Measurements from ENCODE around the gene DCANP1. TPM values are rescaled to one million over a fixed set of nuclear protein-coding genes. Genes with fewer than 3 reads are reported as not detected.

DCANP1 gene
- total and polyA plus RNA-seq, 2 of the 13 experiments (the other 11 are each of a cell fraction or from before 2014, with no cell fraction given): not detected

DNA sequence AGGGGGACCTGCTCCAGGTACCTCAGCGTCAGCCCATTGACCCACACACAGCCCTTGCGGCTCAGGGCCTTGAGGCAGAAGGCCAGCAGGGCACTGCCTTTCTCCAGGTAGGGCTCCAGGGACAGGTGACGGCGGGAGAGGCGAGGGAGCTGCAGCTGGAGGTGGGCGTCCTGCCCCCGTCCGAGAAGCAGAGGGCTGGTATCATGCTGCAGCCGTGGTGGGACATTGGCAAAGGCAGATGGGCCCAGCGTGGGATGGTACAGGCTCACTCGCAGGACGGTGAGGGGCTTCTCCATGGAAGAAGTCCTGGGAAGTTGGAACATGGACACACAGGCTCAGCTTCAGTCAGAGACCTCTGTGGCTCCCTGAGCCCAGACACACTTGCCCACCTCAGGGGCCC is 2.5 kb upstream of the DCANP1 start:
- no peaks in the 10 kb centered on the region for H4K20me1 ChIP-seq (ENCODE audit: insufficient read depth, low read length)
- H3K36me3 ChIP-seq (replicated peaks in 1 of 2; ENCODE audit: control insufficient read depth in 1 of 2, insufficient read depth in 2 of 2, low read length in 2 of 2): no peaks in the 10 kb centered on the region
- POLR2A ChIA-PET: no interaction called here
- in situ Hi-C loops (cut with HindIII; ENCODE audit: extremely low pct_ligation_motif_present, low pct_unique_long_range_greater_than_20kb) (loop anchor here (25.0 kb wide), 1 partner anchor 288 kb away; no protein-coding TSS in a partner anchor), intact Hi-C loops (cut with micrococcal nuclease; ENCODE audit: unreplicated experiment) (no loop called here)
- no peak overlapping the region for H3K4me2 ChIP-seq (ENCODE audit: low read depth, low read length)
- no peak for DNase-seq (ENCODE audit: low spot score)
- no peak overlapping the region for H2AFZ ChIP-seq (ENCODE audit: low read length)
- H3K79me2 ChIP-seq (ENCODE audit: insufficient read depth, low read length): no peaks in the 10 kb centered on the region
- CTCF ChIA-PET (ENCODE audit: low intra/inter-chr PET ratio, low total read pairs): no interaction called here
- H3K27me3 ChIP-seq (ENCODE audit: control insufficient read depth in 1 of 2, insufficient read depth in 2 of 2, low read length in 2 of 2): peaks cover 5 to 39% of the 10 kb centered on the region in 2 experiments; a peak in 4 of 5 replicates
- BruUV-seq (replicated peaks): no TSS peak
- no peak for TF ChIP-seq RAD51 (IDR thresholded peaks at IDR 0.05; ENCODE audit: borderline replicate concordance)
- TF ChIP-seq, protein P1, sequence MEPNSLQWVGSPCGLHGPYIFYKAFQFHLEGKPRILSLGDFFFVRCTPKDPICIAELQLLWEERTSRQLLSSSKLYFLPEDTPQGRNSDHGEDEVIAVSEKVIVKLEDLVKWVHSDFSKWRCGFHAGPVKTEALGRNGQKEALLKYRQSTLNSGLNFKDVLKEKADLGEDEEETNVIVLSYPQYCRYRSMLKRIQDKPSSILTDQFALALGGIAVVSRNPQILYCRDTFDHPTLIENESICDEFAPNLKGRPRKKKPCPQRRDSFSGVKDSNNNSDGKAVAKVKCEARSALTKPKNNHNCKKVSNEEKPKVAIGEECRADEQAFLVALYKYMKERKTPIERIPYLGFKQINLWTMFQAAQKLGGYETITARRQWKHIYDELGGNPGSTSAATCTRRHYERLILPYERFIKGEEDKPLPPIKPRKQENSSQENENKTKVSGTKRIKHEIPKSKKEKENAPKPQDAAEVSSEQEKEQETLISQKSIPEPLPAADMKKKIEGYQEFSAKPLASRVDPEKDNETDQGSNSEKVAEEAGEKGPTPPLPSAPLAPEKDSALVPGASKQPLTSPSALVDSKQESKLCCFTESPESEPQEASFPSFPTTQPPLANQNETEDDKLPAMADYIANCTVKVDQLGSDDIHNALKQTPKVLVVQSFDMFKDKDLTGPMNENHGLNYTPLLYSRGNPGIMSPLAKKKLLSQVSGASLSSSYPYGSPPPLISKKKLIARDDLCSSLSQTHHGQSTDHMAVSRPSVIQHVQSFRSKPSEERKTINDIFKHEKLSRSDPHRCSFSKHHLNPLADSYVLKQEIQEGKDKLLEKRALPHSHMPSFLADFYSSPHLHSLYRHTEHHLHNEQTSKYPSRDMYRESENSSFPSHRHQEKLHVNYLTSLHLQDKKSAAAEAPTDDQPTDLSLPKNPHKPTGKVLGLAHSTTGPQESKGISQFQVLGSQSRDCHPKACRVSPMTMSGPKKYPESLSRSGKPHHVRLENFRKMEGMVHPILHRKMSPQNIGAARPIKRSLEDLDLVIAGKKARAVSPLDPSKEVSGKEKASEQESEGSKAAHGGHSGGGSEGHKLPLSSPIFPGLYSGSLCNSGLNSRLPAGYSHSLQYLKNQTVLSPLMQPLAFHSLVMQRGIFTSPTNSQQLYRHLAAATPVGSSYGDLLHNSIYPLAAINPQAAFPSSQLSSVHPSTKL (CRISPR knock-in tag; IDR thresholded peaks at IDR 0.05): no peak
- TF ChIP-seq, protein P2, sequence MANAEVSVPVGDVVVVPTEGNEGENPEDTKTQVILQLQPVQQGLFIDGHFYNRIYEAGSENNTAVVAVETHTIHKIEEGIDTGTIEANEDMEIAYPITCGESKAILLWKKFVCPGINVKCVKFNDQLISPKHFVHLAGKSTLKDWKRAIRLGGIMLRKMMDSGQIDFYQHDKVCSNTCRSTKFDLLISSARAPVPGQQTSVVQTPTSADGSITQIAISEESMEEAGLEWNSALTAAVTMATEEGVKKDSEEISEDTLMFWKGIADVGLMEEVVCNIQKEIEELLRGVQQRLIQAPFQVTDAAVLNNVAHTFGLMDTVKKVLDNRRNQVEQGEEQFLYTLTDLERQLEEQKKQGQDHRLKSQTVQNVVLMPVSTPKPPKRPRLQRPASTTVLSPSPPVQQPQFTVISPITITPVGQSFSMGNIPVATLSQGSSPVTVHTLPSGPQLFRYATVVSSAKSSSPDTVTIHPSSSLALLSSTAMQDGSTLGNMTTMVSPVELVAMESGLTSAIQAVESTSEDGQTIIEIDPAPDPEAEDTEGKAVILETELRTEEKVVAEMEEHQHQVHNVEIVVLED (CRISPR knock-in tag; IDR thresholded peaks at IDR 0.05; ENCODE audit: borderline replicate concordance): no peak
- no peak for TF ChIP-seq ZZZ3 (CRISPR knock-in tag; IDR thresholded peaks at IDR 0.05; ENCODE audit: borderline replicate concordance)
- TF ChIP-seq, protein P3, sequence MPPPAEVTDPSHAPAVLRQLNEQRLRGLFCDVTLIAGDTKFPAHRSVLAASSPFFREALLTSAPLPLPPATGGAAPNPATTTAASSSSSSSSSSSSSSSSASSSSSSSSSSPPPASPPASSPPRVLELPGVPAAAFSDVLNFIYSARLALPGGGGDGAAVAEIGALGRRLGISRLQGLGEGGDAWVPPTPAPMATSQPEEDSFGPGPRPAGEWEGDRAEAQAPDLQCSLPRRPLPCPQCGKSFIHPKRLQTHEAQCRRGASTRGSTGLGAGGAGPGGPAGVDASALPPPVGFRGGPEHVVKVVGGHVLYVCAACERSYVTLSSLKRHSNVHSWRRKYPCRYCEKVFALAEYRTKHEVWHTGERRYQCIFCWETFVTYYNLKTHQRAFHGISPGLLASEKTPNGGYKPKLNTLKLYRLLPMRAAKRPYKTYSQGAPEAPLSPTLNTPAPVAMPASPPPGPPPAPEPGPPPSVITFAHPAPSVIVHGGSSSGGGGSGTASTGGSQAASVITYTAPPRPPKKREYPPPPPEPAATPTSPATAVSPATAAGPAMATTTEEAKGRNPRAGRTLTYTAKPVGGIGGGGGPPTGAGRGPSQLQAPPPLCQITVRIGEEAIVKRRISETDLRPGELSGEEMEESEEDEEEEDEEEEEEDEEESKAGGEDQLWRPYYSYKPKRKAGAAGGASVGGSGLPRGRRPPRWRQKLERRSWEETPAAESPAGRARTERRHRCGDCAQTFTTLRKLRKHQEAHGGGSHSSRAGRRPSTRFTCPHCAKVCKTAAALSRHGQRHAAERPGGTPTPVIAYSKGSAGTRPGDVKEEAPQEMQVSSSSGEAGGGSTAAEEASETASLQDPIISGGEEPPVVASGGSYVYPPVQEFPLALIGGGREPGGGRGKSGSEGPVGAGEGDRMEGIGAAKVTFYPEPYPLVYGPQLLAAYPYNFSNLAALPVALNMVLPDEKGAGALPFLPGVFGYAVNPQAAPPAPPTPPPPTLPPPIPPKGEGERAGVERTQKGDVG (CRISPR knock-in tag; IDR thresholded peaks at IDR 0.05; ENCODE audit: borderline replicate concordance): no peak
- TF ChIP-seq ZKSCAN1 (IDR thresholded peaks at IDR 0.05; ENCODE audit: low read length): no peak
- TF ChIP-seq FOXO1 (CRISPR knock-in tag; IDR thresholded peaks at IDR 0.05): no peak
- TF ChIP-seq ZNF143 (CRISPR knock-in tag; IDR thresholded peaks at IDR 0.05): no peak
- TF ChIP-seq MZF1 (CRISPR knock-in tag; IDR thresholded peaks at IDR 0.05; ENCODE audit: borderline replicate concordance): no peak
- no peak overlapping the region for H3K27ac ChIP-seq (ENCODE audit: extremely low read length, insufficient read depth, low read length)
- WGBS (ENCODE audit: low lambda C conversion rate): 20% methylated on average over 5 of the region's 12 CpGs
- no peaks in the 10 kb centered on the region for H3K9me3 ChIP-seq (ENCODE audit: low read length)
- no peaks in the 10 kb centered on the region for H3K4me1 ChIP-seq (ENCODE audit: insufficient read depth, low read length)
- H3K9ac ChIP-seq (ENCODE audit: insufficient read depth, low read depth, low read length): no peak overlapping the region
- no peak overlapping the region for H3K4me3 ChIP-seq (replicated peaks in 1 of 3; ENCODE audit: insufficient read depth in 1 of 3, low read depth in 2 of 3, low read length in 3 of 3)
- FAIRE-seq: no peak
- no peak for ATAC-seq

All from HepG2 (cell line).